B cell (primary cell): ENCODE measurements around the gene ZDHHC14.

Source experiments
- EZH2 ChIP-seq: IDR thresholded peaks from 2 replicates; pipeline ENCODE4 v1.6.1; 2012; ENCODE audit warnings: borderline replicate concordance, low read depth, mild to moderate bottlenecking, moderate library complexity, low read length; ENCODE audit not compliant: insufficient read depth, poor library complexity, severe bottlenecking
- TF ChIP-seq, protein P1 (sequence below): fragments of 200-600 bp; IDR thresholded peaks from one replicate; pipeline ENCODE4 v1.8.0; 2022; ENCODE audit warnings: antibody characterized with exemption, mild to moderate bottlenecking

DNA sequence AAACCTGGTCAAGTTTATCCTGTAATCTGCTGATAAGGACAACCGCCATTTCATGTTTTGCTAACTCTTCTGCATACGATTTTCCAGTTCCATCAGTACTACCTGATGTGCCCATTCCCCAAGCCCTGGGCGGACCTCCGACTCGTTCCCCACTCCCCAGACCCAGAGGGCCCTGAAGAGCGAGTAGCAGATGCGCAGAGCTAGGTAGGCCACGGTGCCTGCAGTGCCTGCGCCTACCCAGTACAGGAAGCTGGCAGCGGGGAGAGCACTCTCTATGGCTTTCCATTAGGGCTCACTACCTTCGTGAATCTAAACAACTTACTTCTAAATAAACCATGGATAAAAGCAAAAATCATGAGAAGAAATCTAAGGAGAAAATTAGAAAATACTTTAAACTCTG is 14.3 kb upstream of the ZDHHC14 start:
- TF ChIP-seq, protein P1, sequence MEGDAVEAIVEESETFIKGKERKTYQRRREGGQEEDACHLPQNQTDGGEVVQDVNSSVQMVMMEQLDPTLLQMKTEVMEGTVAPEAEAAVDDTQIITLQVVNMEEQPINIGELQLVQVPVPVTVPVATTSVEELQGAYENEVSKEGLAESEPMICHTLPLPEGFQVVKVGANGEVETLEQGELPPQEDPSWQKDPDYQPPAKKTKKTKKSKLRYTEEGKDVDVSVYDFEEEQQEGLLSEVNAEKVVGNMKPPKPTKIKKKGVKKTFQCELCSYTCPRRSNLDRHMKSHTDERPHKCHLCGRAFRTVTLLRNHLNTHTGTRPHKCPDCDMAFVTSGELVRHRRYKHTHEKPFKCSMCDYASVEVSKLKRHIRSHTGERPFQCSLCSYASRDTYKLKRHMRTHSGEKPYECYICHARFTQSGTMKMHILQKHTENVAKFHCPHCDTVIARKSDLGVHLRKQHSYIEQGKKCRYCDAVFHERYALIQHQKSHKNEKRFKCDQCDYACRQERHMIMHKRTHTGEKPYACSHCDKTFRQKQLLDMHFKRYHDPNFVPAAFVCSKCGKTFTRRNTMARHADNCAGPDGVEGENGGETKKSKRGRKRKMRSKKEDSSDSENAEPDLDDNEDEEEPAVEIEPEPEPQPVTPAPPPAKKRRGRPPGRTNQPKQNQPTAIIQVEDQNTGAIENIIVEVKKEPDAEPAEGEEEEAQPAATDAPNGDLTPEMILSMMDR: no peak
- TF ChIP-seq EZH2: no peak
